Skeletal muscle cell (primary cell): ENCODE measurements around the gene CNIH4.
"Not testable (repeated sequence)": the region's sequence is repeated elsewhere in the genome, so short reads cannot be mapped to it uniquely, and the experiment has no call there.

Source experiments
- DNase-seq: peaks from one replicate; pipeline ENCODE4 v3.0.0-alpha.2; 2010; ENCODE audit warnings: low read depth
- H3K4me3 ChIP-seq: 2 replicates; pipeline ENCODE4 v1.5.1; 2011; ENCODE audit warnings: low read depth, mild to moderate bottlenecking, control low read depth, low read length, moderate library complexity

The CNIH4 gene

DNA sequence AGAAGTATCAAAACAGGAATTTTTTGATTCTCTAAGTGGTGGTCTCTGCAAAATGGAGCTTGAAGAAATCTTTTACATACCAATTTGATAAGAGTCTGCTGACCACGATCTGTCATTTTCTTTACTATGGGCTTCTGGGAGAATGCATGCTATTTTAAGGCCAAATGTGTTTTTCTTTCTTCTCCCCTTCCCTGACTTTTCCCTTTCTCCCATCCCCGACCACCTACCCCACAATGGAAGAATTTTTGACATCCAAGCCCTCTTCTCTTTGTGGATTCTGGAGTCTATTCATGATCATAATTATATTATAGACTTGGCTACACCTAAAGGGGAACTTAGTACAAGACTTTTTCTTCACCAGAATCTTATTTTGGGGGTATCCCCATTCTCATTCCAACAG lies 31.3 kb downstream of the CNIH4 start:
- DNase-seq = no peak
- H3K4me3 ChIP-seq = no peak overlapping the region

DNA sequence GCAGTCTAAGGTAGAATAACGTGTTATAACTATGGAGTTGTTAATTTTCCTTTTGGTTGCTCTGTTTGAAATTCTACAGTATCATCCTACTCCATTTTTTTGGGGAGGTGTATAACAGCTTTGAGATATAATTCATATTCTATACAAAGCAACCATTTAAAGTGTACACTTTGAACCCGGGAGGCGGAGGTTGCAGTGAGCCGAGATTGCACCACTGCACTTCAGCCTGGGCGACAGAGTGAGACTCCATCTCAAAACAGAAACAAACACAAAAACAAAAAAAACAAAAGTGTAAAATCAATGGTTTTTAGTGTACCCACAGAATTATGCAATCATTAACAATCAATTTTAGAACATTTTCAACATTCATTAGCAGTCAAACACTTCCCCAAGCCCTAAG lies 33.8 kb downstream of the CNIH4 start:
- no peak overlapping the region for H3K4me3 ChIP-seq

DNA sequence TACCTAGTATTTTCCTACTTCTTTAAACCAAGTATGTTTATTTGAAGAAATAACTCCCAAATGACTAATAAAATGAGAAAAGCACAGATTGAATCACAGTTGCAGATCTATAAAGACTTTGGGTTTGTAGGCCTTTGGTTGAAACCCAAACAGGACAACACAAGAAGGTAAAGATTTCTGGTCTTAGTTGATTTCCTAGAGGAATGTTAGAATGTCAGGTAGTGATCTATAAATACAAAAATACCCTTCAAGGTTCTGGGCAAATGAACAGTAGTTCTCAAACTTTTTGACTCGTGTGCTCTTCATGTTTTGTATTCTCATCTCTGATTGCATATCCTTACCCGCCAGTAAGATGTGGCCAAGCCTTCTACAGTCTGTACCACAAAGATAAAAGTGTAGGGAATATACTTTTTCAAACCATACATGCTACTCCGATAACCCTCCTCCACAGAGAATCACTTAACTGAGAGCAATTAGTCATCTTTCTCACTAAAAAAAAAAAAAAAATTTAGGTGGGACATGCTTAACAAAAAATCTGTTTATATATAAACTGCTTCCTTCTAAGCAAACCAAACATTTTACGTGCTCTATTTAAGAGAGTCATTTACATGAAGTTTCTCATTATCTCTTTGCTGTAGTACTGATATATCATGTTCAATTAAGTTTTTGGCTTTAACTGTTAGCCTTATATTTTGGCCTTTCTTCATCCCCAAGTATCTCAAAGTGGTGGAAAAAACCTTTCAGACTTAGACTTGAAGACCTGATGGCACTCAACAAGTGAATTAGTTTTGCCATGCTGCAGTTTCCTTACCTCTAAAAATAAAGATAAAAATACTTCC lies 36.0 kb downstream of the CNIH4 start:
- DNase-seq = no peak
- no peak overlapping the region for H3K4me3 ChIP-seq

More for the DNA sequence above, 33.8 kb downstream of the CNIH4 start:
- DNase-seq = no peak

DNA sequence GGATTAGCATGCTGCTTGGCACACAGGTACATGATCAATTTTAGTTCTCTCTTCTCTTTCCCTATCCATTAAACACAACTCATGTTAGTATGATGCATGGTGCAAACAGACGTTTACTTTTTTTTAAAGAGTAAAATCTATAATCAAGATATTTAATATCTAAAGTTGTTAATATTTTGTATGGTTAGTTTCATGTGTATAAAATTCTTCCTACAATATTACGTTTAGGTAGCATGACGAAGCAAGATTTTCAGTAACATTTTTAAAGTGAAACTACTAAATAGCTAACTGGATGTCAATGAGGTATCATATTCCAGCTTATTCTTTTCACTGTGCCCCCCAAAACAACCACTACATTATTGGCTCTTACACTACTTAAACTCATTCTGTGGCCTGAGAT lies 36.6 kb downstream of the CNIH4 start:
- H3K4me3 ChIP-seq = no peak overlapping the region
- no peak for DNase-seq

DNA sequence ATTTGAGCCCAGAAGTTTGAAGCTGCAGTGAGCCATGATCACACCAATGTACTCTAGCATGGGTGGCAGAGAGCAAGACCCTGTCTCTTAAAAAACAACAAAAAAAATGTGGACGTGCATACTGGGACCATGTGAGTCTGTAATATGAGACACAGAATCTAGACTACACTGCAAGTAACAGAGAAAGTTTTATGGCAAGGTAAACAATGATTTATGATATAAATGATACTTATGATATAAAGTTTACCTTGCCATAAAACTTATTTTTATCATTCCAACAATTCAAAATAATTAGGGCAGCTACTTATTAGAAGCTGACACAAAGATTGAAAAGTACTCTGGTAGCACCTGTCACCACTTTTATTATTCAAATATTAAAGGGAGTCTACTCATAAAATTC lies 43.2 kb downstream of the CNIH4 start:
- no peak for DNase-seq
- H3K4me3 ChIP-seq = no peak overlapping the region

GRCh38 chr1:224402472-224403036 lies 45.9 kb downstream of the CNIH4 start:
- DNase-seq = no peak
- no peak overlapping the region for H3K4me3 ChIP-seq

GRCh38 chr1:224404916-224405603 lies 48.4 kb downstream of the CNIH4 start:
- no peak overlapping the region for H3K4me3 ChIP-seq
- DNase-seq = no peak

GRCh38 chr1:224405604-224405970 lies 48.9 kb downstream of the CNIH4 start:
- H3K4me3 ChIP-seq = no peak overlapping the region
- no peak for DNase-seq

- no peak for DNase-seq
- no peak overlapping the region for H3K4me3 ChIP-seq
Measured at GRCh38 chr1:224406216-224406615, 49.5 kb downstream of the CNIH4 start.

DNA sequence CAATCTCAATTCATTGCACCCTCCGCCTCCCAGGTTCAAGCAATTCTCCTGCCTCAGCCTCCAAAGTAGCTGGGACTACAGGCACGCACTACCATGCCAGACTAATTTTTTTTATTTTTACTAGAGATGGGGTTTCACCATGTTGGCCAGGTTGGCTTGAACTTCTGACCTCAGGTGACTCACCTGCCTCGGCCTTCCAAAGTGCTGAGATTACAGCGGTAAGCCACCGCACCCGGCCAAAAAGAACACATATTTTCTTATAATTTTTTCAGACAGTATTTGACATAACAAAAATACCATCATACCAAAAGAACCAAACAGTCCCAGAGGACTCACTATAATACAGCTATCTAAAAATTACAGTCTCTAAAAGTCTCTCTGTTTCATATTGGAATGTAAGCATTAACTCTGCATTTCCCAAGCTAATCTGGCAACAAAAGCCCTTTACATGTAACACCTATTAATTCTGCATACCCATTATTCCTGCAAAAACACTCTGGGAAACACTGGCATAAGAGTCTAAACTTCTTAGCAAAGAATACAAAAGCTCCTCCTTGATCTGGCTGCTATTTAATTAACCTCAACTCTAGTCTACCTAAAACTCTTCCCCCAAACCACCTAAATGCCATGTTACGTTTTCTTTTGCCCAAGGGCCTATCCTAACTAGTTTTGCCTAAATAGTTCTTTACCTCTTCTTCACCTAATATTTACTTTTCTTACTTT lies 51.1 kb downstream of the CNIH4 start:
- no peak for DNase-seq
- no peak overlapping the region for H3K4me3 ChIP-seq

DNA sequence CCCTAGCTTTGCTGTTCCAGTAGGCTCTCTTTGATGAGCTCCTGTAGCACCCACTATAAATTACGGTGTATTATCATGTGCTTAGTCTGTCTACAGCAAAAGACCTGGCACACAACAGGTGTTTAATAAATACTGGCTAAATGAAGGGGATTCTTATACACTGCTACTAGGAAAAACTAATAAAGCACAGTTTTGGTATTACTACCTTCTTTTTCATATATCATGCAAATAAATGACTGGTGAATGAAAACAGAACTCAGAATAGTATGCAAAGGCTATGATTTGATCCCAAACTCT lies 51.6 kb downstream of the CNIH4 start:
- DNase-seq = no peak
- H3K4me3 ChIP-seq = no peak overlapping the region

GRCh38 chr1:224411766-224412165 lies 55.1 kb downstream of the CNIH4 start:
- DNase-seq = no peak
- no peak overlapping the region for H3K4me3 ChIP-seq

- H3K4me3 ChIP-seq = no peak overlapping the region
- DNase-seq = no peak
Measured at GRCh38 chr1:224420106-224420505, 63.4 kb downstream of the CNIH4 start.

- H3K4me3 ChIP-seq = no peak overlapping the region
- no peak for DNase-seq
Measured at GRCh38 chr1:224425279-224425884, 68.7 kb downstream of the CNIH4 start.

DNA sequence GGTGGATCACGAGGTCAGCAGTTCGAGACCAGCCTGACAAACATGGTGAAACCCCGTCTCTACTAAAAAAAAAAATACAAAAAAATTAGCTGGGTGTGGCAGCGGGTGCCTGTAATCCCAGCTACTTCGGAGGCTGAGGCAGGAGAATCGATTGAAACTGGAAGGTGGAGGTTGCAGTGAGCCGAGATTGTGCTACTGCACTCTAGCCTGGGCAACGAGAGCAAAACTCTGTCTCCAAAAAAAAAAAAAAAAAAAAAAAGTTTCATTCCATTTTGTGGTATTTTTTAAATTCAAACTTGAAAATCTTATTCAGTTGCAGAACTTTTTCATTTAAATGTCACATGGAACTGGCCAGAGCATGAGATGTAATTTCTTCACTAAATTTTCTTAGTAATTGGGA lies 70.2 kb downstream of the CNIH4 start:
- H3K4me3 ChIP-seq, DNase-seq: not testable (repeated sequence)

- DNase-seq = peak; percentile 52
- H3K4me3 ChIP-seq = no peak overlapping the region
Measured at GRCh38 chr1:224427346-224427745, 70.7 kb downstream of the CNIH4 start.

GRCh38 chr1:224428713-224429112 lies 72.0 kb downstream of the CNIH4 start:
- H3K4me3 ChIP-seq, DNase-seq: not testable (repeated sequence)
